Pons (tissue), 1 donor: ENCODE results near the gene OR5AU1.
"Not testable (repeated sequence)": the region's sequence is repeated elsewhere in the genome, so short reads cannot be mapped to it uniquely, and the experiment has no call there.

Experiments used
- DNase-seq: peaks from one replicate; pipeline ENCODE4 v3.0.0-alpha.2; 2016; ENCODE audit warnings: low spot score

The OR5AU1 gene

GRCh38 chr14:21171128-21171527, 15.3 kb upstream of the OR5AU1 start:
- DNase-seq = no peak

DNA sequence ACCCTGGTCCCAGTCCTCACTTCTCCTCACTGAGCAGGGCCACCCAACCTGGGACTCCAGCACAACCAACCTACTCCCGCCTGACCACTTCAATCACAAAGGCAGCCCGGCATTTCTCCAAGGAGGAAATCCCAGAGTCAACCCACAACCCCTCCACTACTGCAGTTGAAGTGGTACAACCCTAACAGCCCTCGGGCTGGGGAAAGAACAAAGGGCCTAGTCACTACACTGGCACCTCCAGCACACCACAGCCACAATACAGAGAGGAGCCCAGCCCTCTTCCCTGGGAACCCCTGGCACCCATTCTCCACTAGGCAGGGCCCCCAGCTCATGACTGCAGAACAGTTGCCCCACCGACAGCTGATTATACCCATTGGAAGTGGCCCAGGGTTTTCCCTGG, 13.7 kb upstream of the OR5AU1 start:
- DNase-seq = no peak

DNA sequence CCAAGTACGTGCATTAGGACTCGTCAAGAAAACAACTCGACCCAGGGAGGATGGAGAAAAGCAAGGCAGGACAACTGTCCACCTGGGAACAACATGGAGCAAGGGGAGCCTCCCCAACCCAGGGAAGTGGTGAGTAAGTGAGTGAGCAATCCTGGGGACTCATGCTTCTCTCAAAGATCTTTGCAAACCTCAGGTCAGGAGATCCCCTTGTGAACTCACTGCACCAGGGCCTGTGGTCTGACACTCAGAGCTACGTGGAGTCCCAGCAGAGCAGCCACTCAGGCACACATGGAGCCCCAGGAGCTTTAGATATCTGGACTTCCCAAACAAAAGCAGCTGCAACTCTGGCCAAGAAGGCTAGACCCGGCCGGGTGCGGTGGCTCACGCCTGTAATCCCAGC, 12.2 kb upstream of the OR5AU1 start:
- no peak for DNase-seq

GRCh38 chr14:21165670-21166069, 9.8 kb upstream of the OR5AU1 start:
- DNase-seq = not testable (repeated sequence)

- DNase-seq = not testable (repeated sequence)
Observed at GRCh38 chr14:21165002-21165605, 9.2 kb upstream of the OR5AU1 start.

DNA sequence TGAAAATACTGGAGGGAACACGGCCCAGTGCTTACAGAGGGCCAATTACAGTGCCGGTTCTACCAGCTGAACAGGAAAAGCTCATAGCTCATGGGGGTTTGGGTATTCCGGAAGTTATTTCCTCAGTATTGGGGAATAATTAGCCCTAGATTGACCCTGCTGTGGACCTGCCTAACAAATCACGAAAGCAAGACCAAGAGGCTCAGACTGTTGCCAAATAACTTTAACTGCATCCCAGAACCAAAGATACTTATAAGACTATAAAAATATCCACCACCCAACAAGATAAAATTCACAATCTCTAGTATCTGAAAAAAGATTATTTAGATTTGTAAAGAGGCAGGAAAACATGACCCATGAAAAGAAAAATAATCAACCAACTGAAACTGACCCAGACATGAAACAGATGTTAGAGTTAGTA, 8.0 kb upstream of the OR5AU1 start:
- no peak for DNase-seq

- DNase-seq = no peak
Observed at GRCh38 chr14:21162081-21162480, 6.2 kb upstream of the OR5AU1 start.

GRCh38 chr14:21160061-21160610, 4.3 kb upstream of the OR5AU1 start:
- DNase-seq = no peak

DNA sequence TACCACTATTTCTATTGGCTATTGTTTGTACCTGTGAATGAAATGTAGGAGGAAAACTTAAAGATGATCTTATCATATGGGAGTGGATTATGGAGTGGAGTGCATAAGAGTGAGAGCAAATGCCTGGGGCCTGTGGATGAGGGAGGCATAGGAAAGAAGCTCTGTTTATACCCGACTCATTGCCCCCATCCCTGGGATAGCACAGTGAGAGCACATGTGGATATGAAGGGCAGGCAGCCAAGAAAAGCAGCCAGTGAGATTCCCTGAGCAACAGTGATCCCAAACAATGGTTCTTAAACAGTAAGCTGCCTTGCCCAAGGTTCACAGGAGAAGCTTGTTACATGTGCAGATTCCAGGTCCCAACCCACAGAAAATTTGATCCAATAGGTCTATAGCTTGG, 2.3 kb upstream of the OR5AU1 start:
- DNase-seq = not testable (repeated sequence)

DNA sequence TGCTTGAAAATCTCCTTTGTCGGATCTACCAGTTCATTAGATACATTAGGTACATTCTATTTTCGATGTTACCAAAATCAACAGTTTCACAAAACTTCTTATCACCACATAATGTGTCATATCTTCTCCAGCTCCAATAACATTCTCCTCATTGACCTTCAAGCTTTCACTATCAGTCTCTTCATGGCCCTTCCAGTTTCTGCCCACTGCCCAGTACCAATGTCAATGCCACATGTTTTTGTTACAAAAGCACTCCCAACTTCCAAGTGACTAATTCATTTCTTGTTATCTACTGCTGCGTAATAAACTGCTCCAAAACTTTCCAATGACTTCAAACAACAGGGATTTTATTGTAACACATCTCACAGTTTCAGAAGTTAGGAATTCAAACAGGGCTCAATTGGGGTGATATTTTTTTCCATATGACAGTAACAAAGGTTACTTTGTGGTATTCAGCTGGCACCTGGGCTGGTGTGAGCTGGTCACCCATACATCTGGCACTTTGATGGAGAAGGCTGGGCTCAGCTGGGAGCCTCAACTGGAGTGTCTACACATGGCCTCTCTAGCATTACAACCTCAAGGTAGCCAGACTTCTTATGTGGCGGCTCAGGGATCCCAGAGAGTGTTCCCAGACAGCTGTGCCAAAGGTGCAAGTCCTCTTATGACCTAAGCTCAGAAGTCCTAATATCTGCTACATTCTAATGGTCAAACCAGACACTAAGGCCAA, 6.1 kb downstream of the OR5AU1 start:
- DNase-seq = no peak

- no peak for DNase-seq
Observed at GRCh38 chr14:21145437-21145836, 10.4 kb downstream of the OR5AU1 start.

GRCh38 chr14:21142357-21142756, 13.5 kb downstream of the OR5AU1 start:
- DNase-seq = no peak

- peak; percentile 5 for DNase-seq
Observed at GRCh38 chr14:21136024-21136423, 19.8 kb downstream of the OR5AU1 start.

- no peak for DNase-seq
Observed at GRCh38 chr14:21133901-21134300, 22.0 kb downstream of the OR5AU1 start.

GRCh38 chr14:21123429-21123828, 32.4 kb downstream of the OR5AU1 start:
- no peak for DNase-seq

DNA sequence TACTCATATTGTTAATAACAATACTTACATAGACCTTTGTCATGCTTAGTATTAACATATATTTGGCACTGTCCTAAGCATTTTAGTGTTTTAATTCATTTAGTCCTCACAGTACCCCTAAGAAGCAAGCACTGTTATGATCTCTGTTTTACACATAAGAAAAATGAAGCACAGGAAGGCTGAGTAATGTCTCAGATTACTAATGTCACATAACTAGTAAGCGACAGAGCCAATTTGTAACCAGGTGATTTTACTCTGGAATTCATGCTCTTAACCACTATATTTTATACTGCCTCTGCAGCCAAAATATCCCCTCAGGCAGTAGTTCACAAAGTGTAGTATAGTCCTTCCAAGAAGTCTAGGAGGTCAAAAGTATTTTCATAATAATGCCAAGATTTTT, 34.7 kb downstream of the OR5AU1 start:
- DNase-seq = no peak

DNA sequence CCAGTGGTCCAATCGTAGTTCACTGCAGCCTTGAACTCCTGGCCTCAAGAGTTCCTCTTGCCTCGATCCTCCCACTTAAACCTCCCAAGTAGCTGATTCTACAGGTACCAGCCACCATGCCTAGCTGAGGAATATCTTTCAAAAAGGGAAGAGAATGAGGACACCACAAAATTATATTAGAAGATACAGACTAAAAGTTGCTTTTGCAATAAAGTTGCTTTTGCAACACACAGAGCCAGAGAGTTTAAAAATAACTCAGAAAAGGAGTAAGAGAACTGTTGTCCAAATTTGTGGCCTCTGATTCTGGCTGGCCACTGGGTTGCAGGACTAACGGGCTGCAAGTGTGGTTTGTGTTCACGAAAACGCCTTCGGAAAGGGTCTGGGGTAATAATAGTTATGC, 35.2 kb downstream of the OR5AU1 start:
- no peak for DNase-seq

- DNase-seq = no peak
Observed at GRCh38 chr14:21118933-21119332, 36.9 kb downstream of the OR5AU1 start.

DNA sequence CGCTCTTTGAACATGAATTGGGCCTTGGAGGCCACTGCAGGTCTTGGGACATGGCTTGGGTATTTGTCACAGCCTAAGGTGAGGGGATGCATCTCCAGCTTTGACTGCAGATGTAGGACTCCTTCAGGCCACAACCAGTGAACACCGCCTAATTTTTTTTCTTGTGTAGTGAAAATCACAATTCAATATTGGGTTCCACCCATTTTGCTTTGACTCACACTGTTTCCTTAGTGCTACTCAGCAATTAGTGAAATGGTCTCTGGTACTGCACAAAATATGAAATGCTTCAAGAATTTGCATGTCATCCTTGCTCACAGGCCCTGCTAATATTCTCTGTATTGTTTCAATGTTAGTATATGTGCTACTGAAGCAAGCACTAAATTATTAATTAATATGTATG, 42.5 kb downstream of the OR5AU1 start:
- no peak for DNase-seq

DNA sequence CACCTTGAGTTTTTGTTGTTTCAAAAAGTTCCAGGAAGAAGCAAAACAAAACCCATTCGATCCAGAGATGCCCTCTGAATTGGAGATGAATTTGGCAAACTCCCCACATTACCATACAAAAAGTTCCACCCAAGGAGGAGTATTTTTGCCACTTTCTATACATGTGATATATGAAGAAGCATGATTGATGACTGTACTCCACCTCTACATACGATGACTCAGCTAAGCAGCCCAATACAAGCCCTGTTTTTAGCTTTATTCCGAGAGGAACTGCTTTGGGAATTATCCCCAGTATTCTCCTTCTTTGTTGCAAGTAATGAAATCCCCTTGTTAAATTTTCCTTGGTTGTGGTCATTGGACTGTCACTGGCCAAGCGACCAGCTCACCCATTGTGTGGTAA, 43.6 kb downstream of the OR5AU1 start:
- no peak for DNase-seq

DNA sequence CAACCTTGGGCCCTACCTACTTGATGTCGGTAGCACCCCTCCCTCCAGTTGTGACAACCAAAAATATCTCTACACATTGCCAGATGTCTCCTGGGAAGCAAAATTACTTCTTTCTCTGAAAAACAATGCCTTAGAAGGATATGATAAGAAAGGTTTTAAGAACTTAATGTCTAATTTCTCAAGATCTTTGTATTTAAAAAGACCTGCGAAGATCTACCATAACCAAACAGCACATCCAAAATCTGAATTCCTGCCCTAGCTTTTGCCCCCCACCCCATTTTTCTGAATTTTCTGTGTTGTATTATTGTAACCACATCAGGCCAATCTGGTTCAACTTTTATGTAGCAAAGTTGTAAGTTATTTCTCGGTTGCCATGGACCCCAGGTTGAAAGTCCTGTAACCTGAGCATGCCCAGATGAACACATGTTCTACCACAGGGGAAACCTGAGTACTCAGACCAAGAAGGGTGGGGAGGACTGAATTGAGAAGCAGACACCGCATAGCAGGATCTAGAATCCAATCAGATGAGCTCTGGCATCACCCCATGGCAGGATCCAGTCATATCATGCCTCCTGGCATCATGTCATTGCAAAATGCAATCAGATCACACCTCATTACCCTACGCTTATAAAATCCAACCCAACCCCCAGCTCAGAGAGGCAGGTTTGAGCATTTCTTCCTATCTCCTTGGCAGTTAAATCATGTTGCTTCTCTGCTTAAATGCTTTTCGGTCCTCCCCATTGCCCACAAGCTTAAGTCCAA, 46.3 kb downstream of the OR5AU1 start:
- no peak for DNase-seq

GRCh38 chr14:21108791-21109190, 47.1 kb downstream of the OR5AU1 start:
- DNase-seq = no peak

- DNase-seq = no peak
Observed at GRCh38 chr14:21107283-21107800, 48.5 kb downstream of the OR5AU1 start.
